22Rv1 (cell line): ENCODE results near the gene CD74.

Source experiments
- H3K27ac ChIP-seq: fragments of 450-650 bp; 2 replicates; pipeline ENCODE4 v1.5.1; 2017
- ZFX ChIP-seq: fragments of 450-650 bp; IDR thresholded peaks from 2 replicates; pipeline ENCODE4 v1.6.1; 2017; ENCODE audit warnings: antibody characterized with exemption, borderline replicate concordance
- TF ChIP-seq, protein P1 (sequence below): fragments of 450-650 bp; IDR thresholded peaks from 2 replicates; pipeline ENCODE4 v1.5.1; 2017; ENCODE audit warnings: mild to moderate bottlenecking

The CD74 gene

DNA sequence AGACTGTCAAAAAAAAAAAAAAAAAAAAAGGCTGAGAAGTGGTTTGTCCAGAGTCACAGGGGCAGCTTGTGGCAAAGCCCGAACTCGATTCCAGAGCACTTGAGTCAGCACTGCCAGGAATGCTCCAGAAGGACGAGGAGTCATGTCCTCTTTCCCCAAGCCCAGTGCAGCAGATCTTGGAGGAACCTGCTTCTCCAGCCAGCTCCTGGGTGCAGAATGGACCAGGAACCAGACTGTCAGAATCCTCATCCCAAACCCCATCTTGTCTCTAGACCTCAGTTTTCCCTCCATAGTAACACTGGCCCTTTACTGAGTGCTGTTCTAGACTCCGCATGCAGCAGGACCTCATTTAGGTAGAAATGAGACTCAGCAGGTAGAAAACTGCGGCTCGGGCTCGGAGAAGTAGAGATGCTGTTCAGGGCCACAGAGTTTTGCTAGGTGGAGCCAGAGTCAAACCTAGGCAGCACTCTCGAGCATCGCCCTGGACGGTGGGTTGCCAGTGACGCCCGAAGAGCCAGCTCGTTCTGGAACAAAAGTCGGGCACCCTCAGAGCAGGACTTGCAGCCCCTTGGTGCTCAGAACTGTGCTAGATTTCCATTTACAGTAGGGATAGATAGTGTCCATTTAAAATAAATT, 15.4 kb downstream of the CD74 start:
- no peak overlapping the region for H3K27ac ChIP-seq
- TF ChIP-seq ZFX, result no peak
- TF ChIP-seq, protein P1, sequence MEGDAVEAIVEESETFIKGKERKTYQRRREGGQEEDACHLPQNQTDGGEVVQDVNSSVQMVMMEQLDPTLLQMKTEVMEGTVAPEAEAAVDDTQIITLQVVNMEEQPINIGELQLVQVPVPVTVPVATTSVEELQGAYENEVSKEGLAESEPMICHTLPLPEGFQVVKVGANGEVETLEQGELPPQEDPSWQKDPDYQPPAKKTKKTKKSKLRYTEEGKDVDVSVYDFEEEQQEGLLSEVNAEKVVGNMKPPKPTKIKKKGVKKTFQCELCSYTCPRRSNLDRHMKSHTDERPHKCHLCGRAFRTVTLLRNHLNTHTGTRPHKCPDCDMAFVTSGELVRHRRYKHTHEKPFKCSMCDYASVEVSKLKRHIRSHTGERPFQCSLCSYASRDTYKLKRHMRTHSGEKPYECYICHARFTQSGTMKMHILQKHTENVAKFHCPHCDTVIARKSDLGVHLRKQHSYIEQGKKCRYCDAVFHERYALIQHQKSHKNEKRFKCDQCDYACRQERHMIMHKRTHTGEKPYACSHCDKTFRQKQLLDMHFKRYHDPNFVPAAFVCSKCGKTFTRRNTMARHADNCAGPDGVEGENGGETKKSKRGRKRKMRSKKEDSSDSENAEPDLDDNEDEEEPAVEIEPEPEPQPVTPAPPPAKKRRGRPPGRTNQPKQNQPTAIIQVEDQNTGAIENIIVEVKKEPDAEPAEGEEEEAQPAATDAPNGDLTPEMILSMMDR, result no peak

DNA sequence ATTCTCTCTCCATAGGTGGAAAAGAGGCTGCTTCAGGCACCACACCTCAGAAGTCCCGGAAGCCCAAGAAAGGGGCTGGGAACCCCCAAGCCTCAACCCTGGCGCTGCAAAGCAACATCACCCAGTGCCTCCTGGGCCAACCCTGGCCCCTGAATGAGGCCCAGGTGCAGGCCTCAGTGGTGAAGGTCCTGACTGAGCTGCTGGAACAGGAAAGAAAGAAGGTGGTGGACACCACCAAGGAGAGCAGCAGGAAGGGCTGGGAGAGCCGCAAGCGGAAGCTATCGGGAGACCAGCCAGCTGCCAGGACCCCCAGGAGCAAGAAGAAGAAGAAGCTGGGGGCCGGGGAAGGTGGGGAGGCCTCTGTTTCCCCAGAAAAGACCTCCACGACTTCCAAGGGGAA, 16.4 kb downstream of the CD74 start:
- no peak for TF ChIP-seq ZFX
- TF ChIP-seq, protein P1, result no peak
- H3K27ac ChIP-seq, result no peak overlapping the region

DNA sequence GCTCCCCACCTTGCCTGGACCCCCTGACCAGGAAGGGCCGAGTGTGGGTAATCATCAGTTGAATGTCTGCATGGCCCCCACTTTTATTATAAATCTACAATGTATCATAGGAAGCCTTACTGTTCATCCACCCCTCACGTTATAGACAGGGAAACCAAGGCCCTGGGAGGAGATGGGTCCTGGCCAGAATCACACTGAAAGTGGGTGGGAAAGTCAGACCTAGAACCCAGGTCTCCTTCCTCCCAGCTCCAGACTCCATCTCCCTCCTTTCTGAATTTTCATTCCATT, 17.1 kb downstream of the CD74 start:
- TF ChIP-seq, protein P1, result no peak
- no peak for TF ChIP-seq ZFX
- no peak overlapping the region for H3K27ac ChIP-seq

DNA sequence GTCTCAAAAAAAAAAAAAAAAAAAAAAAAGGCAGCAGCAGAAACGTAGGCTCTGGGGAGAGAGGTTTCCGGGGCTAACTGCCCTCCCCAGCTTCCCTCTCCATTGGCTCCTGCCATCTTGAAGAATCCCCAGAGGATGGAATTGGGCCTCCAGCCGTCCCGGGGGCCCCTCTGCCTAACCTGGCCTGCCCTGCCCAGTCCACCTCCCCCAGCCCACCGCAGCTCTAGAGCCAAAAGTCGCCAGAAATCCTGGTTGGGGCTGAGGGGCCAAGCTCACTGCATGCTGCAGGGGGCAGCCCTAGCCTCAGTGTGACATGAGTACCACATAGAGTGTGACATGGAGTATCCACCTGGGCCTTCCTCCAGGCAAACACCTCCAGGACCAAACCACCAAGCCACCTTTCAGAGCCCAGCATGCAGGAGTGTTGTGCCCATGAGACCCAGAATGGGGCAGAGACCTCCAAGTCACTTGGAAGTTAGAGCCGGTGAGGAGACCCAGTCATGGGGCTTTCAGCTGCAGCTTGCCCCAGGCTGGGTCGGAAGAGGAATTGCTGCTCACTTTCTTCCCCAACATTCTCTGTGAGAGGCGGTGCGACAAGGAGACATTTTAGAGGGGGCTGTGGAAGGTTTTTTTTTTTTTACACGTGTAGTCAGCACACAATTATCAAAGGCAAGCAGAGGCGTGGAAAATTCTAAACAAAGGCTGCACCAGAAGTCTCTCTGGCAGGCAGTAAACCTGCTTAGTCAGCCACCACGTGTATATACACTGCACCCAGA, 17.6 kb downstream of the CD74 start:
- TF ChIP-seq ZFX, result no peak
- TF ChIP-seq, protein P1, result no peak
- H3K27ac ChIP-seq, result no peak overlapping the region

DNA sequence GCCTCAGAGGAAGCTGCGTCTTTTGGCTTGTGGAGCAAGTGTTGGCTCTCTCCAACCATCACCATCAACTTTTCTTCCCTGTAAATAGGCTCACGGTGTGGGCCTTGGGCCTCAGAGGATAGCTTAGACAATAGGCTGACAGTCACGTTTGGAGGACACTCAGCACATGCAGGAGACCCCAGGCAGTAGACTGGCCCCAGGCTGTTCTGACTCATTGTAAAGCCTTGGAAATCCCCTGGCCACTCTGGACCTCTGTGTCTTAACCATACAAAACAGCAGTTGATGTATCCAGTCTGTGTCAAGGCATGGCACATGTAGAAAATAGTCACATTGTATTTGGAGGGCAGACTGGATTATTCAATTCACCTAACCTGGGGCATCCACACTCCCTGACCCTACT, 18.6 kb downstream of the CD74 start:
- H3K27ac ChIP-seq, result no peak overlapping the region
- no peak for TF ChIP-seq ZFX

DNA sequence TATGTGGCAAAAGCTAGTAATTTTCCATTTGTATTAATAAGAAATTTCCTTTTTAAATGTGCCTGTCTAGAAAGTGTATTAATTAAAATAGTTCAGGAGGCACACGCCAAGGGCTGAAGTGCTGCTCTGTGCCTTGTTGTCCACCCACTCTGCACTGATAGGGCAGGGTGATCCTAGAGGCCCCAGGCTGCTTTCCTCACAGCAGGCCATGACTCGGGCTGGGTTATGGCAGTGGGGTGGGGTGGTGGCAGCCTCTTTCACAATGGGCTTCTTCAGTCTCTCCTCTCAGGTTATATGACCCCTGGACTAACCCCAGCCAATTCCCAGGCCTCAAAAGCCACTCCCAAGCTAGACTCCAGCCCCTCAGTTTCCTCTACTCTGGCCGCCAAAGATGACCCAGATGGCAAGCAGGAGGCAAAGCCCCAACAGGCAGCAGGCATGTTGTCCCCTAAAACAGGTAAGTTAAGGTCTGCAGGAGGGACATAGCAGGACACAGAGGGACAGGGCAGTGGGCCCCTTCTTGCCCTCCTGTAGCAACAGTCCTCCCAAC, 19.5 kb downstream of the CD74 start:
- TF ChIP-seq, protein P1, result no peak
- TF ChIP-seq ZFX, result no peak
- no peak overlapping the region for H3K27ac ChIP-seq

DNA sequence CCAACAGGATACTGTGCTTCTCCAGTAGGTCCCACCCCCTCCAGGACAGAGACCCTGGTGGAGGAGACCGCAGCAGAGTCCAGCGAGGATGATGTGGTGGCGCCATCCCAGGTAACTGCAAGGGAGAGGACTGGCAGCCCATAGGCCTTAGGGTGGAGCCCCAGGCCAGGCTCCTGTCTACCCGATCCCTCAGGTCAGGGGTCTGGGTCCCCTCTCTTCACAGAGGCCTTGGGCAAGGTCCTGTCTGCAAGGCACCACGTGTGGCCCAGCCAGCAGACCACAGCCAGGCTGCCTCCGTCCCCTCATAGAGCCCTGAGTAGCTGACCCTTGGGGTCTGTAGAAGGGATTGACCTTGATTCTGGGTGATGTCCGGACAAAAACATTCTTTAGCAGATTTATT, 20.0 kb downstream of the CD74 start:
- H3K27ac ChIP-seq, result no peak overlapping the region
- TF ChIP-seq ZFX, result no peak
- TF ChIP-seq, protein P1, result no peak
